Glomerular visceral epithelial cell (primary cell): ENCODE measurements around the gene SMARCAD1.

ENCODE experiments used
- DNase-seq: peaks from one replicate; pipeline ENCODE4 v3.0.0-alpha.2; 2016; ENCODE audit errors: extremely low spot score

Gene SMARCAD1, protein sequence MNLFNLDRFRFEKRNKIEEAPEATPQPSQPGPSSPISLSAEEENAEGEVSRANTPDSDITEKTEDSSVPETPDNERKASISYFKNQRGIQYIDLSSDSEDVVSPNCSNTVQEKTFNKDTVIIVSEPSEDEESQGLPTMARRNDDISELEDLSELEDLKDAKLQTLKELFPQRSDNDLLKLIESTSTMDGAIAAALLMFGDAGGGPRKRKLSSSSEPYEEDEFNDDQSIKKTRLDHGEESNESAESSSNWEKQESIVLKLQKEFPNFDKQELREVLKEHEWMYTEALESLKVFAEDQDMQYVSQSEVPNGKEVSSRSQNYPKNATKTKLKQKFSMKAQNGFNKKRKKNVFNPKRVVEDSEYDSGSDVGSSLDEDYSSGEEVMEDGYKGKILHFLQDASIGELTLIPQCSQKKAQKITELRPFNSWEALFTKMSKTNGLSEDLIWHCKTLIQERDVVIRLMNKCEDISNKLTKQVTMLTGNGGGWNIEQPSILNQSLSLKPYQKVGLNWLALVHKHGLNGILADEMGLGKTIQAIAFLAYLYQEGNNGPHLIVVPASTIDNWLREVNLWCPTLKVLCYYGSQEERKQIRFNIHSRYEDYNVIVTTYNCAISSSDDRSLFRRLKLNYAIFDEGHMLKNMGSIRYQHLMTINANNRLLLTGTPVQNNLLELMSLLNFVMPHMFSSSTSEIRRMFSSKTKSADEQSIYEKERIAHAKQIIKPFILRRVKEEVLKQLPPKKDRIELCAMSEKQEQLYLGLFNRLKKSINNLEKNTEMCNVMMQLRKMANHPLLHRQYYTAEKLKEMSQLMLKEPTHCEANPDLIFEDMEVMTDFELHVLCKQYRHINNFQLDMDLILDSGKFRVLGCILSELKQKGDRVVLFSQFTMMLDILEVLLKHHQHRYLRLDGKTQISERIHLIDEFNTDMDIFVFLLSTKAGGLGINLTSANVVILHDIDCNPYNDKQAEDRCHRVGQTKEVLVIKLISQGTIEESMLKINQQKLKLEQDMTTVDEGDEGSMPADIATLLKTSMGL

DNA sequence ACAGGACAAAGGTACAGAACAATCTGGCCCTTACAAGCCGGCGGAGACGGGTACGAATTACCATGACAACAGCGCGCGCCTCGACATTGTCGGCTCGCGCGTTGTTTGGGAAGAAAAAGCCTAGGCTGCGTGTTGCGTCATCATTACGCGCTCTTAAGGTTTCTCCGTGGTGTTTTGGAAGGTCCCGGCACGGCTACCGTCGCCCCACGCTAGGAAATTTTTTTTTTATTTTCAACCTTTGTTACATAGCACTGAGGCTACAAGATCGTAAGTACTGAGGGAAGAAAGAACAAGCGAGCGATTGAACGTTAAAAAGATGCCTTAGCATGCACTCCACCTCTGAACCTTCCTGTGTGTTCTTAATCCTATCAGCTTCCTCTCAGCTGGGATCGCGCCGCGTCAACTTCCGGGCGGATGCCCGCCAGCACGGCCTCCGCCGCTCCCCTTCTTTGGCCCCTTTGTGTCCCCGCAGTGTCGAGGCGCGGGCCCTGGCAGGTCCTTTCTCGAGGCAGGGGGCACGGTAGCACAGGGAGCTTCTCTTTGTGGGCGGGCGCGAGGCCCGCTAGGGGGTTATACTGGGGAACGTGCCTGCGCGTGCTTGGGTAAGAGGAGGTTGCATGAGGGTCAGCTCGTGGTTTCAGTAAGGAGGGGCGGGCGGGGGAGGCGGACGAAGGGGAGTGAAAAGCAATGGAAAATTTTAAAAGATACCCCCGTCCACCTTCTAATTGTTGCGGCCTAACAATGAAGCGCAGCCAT is at the start of gene SMARCAD1:
Gene SMARCAD1, plus strand, starts transcription at position 397 of the 756 bp plus-strand sequence. CDS start 530 bp downstream, outside the sequence.
- peak; percentile 91 for DNase-seq

DNA sequence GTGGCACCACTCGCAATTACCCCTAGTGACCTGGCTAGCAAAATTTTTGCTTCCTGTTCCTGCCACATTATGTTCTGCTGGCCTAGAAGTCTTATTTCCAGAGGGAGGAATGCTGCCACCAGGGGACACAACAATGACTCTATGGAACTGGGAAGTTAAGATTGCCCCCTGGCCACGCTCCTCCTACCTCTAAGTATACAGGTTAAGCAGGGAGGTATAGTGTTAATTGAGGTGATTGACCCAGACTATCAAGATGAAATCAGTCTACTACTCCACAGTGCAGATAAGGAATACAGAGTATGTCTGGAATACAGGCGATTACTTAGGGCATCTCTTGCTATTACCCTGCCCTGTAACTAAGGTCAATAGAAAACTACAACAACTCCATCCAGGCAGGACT is 48.8 kb upstream of the SMARCAD1 start:
- no peak for DNase-seq

DNA sequence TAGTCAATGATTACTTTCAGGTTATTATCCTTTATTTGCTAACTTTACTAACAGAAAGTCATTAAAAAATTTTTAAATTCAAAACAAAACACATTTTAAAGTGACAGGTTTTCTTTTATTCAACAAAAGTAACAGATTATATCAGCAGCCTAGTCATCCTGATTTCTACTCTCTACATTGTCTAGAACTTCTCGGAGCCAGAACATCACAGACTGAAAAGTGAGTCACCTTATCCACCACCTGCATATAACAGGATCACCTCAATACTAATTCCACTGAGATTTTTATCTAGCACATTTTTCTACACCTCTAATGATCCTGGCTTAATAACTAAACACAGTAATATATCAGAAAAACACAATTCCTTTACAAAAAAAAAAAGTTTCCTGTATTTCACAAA is 47.9 kb upstream of the SMARCAD1 start:
- DNase-seq = no peak

DNA sequence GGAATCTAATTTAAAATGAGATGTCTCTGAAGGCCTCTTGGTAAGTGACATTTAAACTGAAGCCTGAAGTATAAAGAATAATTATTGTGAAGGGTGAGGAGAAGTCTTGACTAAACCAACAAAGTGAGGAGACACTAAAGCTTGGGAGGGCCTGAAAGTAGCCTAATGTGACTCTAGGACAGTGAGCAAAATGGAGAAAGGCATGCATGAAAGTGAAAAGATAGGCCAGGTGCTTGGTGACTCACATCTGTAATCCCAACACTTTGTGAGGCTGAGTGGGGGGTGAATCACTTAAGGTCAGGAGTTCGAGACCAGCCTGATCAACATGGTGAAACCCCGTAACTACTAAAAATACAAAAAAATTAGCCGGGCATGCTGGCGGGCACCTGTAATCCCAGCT is 46.9 kb upstream of the SMARCAD1 start:
- no peak for DNase-seq

DNA sequence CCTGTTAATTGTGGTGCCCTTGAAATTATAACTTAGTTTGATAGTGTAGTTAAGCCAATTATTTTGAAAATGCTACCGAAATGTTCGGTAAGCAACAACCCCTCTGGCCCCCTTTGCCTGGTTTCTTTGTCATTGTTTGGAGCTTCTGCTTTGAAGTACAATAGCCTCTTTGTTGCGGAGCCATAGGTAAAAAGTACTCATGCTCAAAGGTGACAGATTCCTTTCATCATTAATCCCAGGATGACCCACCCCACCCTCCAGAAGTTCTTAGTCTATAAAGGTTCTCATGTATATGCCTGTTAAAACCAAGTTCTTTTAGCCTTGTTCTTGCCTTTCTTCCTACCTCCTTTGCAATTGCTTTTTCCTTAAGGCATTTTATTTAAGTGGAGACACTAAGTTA is 42.4 kb upstream of the SMARCAD1 start:
- DNase-seq = no peak

DNA sequence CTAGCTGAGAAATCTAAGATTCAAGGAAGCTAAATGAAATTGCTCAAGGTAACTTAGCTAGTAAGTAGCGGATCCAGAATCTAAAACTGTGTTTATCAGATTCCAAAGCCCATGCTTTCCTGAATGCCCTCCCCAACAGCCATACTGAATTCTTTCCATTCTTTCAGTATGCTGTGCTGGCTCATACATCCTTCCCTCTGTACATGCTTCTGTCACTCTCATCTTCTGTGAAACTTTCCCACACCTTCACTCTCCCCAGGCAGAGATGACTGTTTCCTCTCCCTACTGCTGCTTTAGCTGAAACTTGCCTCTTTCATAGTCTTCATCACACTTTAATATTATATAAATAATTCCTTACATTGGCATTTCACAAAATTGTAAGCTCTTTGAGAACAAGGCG is 39.3 kb upstream of the SMARCAD1 start:
- DNase-seq = no peak

DNA sequence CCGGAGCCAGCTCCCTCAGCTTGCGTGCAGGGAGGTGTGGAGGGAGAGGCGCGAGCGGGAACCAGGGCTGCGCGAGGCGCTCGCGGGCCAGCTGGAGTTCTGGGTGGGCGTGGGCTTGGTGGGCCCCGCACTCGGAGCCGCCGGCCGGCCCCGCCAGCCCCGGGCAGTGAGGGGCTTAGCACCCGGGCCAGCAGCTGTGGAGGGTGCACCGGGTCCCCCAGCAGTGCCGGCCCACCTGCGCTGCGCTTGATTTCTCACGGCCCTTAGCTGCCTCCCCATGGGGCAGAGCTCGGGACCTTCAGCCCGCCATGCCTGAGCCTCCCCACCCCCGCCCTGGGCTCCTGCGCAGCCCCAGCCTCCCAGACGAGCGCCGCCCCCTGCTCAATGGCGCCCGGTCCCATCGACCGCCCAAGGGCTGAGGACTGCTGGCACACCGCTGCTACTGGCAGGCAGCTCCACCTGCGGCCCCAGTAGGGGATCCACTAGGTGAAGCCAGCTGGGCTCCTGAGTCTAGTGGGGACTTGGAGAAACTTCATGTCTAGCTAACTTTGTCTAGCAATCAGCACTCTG is 37.8 kb upstream of the SMARCAD1 start:
- no peak for DNase-seq

DNA sequence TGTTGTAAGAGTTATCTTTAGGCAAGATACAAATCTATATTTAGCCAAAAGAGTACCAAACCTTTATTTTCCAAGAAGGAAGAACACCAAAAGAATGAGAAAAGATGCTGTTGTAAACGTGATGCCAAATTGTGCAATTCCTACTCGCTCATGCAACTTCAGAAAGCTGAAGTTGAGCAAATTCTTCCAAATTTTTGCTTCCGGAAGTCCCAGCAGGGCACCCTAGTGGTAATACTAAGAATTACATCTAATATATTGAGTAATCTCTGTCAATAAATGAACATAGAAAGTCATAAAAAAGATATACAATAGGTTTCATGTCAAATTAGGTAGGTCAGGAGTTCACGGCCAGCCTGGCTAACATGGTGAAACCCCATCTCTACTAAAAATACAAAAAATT is 36.0 kb upstream of the SMARCAD1 start:
- no peak for DNase-seq

DNA sequence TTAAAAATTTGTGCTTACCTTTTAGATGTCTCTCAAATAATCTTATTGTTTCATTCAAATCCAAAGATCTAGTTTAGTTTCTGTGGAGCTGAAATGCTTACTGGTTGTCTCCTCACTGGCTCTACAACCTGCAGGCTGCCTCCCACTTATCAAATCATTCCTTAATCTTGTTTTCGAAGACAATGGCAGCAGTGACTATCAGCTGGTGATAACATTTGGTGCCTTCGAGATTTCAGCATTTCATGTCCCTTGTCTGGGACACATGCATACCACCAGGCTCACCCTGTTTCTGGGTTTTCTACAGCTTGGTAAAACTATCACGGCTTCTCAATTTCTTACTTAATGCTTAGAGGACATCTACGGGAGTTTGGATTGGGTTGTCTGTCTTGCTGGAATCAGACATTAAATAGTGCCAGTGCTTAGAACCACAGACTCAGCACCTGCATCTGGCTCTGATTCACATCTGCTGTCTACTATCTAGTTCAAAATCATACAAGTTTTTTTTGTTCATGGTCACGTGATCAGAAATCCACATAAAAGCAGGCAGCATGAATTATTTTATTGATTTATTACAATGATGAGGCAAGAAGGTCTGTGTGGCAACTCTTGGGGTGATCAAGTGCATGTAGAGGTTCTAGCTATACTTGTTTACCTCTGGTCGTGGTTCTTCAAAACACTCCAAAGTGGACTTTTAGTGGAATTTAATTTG is 32.0 kb upstream of the SMARCAD1 start:
- DNase-seq = no peak

DNA sequence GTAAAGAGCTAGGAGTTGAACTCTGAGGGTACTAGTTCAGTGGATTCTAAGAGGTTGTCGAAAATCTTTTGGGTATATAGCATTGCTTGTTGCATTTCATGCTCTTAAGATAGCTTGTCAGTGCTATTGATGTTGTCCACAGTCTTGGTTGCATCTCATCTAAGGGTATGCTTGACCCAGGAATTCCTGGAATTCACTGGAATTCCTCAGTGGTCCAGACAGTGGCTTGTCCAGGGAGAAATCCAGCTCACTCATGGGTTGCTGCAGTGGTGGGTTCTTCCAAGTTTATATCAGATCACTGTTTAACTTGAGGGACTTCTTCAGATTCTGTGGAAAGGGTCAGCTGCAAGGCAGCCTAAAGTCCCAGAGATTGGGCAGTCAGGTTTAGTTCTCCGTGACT is 29.8 kb upstream of the SMARCAD1 start:
- DNase-seq = peak; percentile 2

DNA sequence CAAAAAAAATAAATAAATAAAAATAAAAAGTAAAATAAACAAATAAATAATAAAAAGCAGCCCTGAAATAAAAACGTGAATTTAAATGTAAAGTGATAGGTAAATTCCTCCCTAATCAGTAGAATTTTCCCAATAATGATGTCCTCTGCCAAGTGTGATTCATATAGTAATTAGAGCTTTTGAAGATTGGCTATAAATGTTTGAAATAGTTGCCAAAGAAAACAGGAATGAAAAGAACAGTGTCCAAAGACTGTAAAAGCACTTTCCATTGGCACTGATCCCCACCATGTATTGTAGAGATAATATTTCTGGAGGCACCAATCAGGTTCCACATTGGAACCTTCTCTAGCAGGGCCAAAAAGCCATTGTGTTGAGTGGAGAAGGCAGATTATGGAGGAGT is 25.9 kb upstream of the SMARCAD1 start:
- DNase-seq = no peak

DNA sequence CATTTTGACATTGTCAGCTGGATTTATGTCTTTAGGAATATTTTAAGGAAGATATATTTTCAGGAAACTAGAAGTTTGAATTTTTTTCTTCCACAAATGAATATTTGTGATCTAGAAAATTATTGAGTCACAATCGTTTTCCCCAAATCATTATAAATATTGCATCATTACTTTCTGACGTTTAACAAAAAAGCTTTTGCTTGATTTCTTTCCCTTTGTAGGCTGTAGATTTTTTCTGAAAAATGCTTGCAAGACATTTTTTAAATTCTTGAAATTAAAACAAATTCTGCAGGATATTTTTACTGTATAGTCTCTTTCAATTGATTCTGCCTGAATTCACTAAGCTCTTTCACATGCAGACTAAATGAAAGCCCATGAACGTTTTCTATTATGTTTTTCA is 4.9 kb upstream of the SMARCAD1 start:
- DNase-seq = no peak

DNA sequence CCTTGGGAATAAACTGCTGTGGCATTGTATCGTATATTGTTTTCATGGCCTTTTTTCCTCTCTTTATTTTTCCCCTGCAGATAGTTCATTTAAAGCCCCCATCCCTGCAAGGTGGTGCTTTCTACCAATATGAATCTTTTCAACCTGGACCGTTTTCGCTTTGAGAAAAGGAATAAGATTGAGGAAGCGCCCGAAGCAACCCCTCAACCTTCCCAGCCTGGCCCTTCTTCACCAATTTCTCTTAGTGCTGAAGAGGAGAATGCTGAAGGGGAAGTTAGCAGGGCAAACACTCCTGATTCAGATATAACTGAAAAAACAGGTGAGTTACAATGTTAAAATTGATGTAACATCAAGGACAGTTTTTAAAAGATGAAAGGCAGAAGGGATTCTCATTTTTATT is 601 bp downstream of the SMARCAD1 start:
- no peak for DNase-seq

DNA sequence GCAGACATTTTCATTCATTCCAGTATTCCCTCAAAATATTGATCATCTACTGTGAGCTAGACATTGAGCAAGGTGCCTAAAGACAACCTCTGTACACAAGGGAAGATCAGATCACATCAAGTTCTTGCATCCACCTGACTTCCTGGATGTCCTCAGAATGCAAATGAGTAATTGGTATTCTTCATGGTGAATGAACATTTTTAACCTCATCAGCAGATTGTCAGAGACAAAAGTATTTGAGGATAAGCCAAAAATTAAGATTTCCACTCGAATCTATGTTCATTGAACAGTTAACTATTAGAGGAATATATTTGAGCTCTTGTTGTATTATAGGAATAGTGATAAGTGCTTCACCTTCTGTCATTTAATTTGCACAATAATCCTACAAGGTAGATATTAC is 1.3 kb downstream of the SMARCAD1 start:
- no peak for DNase-seq

DNA sequence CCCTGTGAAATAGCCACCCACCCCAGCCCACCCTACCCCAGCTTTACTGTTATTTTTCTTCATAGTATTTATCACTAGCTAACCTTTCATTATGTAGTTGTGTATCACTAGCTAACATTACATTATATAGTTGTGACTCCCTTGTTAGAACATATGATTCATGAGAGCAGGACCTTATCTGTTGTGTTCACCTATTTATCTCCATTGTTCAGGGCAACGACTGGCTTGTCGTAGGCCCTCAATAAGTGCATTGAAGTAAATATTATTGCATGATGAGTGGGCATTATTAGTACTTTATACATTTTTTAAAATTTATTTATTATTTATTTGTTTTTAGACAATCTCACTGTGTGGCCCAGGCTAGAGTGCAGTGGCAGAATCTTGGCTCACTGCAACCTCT is 4.2 kb downstream of the SMARCAD1 start:
- no peak for DNase-seq

DNA sequence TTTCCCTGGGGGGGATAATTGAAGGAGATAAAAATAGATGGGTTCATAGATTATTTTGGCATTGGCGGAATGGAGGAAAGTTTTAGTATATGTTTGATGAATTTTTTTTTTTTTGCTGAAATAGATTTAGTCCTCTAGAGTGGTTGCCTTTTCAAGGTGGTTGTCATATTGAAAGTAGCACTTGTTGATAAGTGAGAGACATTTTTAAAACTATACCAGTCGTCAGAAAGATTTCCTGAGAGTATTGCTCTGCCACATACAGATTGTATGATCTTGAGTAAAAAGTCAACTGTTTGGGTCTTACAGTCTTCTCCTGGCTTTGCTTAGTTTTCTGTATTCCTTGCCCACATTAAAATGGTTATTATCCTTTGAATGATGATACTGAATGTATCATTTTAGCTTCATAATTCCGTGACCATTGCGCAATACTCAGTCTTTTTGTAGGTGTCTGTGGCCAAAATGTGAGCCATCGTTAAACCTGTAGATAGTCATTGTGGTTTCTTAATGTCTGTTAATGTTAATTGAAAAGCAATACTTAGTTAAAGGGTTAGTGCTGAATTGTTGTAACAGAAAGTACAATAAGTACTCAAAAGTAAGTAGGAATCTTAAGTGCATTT is 7.1 kb downstream of the SMARCAD1 start:
- no peak for DNase-seq

DNA sequence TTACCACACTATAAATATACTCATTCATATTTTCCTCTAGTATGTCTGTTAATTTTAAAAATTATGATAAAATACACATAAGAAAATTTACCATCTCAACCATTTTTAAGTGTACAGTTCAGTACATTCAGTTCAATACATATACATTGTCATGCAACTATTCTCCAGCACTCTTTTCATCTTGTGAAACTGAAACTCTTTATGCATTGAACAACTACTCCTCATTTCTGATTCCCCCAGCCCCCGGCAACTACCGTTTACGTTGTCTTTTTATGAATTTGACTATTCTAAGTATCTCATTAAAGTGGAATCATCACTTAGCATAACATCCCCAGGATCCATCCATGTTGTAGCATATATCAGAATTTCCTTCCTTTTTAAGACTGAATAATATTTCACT is 8.7 kb downstream of the SMARCAD1 start:
- no peak for DNase-seq

DNA sequence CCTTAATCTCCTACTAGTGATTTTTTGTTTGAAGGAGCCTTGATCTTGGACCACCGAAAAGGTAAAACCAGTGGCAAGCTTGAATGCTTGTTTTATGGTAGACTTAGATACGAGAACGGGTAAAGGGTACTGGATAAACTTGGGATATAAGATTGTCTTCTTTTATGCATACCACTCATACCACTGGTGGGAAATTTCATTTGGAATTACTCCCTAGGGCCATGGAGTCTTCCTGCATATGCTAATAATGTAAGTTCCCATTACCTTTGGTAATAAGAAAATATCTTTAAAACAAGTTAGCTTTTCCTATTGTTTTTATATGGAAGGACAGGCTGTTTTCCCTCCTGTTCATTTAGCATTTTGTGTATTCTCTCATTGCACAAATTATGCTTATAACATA is 11.7 kb downstream of the SMARCAD1 start:
- DNase-seq = no peak

DNA sequence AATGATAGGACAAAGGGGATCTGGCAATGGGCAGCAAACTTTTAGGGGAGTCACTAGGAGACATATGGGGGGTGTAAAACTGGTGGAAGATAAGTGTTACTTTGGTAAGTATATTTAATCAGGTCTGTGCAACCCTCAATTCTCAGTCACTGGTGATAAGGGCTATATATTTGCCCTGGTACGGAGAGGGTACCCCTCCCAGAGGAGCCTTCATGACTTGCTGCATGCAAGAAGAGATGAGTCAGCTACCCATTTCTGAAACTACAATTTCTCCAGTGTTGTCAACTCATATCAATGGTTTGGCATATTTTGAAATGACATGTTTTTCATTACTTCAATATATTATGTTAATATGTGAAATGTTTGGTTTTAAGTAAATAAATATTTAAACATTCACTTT is 14.3 kb downstream of the SMARCAD1 start:
- no peak for DNase-seq

DNA sequence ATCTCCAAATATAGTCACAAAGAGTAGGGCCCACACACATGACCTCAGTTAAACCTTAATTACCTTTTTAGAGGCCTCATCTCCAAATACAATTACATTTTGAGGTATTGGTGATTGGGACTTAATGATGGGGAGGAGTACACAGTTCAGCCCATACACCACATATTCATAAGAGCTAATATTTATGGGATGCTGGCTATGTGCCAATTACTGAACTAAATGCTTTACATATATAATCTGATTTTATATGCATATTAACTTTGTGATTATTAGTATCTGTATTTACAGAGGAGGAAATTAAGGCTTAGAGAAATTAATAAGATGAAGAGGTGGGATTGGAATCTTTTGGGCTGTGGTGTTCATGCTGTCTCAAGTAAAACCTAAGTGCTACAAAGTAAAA is 17.8 kb downstream of the SMARCAD1 start:
- no peak for DNase-seq

DNA sequence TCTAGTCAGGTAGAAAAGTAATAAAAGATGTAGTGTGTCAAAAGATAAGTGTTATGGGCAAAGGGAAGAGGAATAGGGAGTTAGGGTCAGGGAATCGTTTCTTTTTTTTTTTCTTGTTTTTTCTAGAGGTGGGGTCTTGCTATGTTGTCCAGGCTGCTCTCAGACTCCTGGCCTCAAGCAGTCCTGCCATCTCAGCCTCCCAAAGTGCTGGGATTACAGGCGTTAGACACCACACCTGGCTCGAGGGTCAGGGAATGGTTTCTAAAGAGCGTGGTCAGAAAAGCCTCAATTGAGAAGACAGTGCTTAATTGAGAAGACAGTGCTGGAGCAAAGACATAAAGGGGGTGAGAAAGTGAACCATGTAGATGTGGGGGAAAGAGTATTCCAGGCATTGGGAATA is 19.1 kb downstream of the SMARCAD1 start:
- no peak for DNase-seq
